HepG2 (cell line): Measurements from ENCODE around the gene SDR42E2. TPM values are rescaled to one million over a fixed set of nuclear protein-coding genes. Genes with fewer than 3 reads are reported as not detected.

Experiments
- ATF6 ChIP-seq: sonication (generic); formaldehyde crosslinking; conservative IDR thresholded peaks from 2 replicates; pipeline ENCODE4 v1.4.0; 2020; ENCODE audit warnings: missing genetic modification reagents
- CSRNP1 ChIP-seq: sonication (generic); formaldehyde crosslinking; IDR thresholded peaks from 2 replicates; pipeline ENCODE4 v1.8.1; 2023; ENCODE audit warnings: mild to moderate bottlenecking, missing genetic modification reagents
- DMTF1 ChIP-seq: sonication (generic); formaldehyde crosslinking; IDR thresholded peaks from 2 replicates; pipeline ENCODE4 v1.4.0; 2020; ENCODE audit warnings: mild to moderate bottlenecking, missing genetic modification reagents
- DZIP1 ChIP-seq: sonication (generic); formaldehyde crosslinking; IDR thresholded peaks from 2 replicates; pipeline ENCODE4 v1.5.0; 2020; ENCODE audit warnings: mild to moderate bottlenecking, missing genetic modification reagents
- FIP1L1 ChIP-seq: fragments of 200-400 bp; formaldehyde crosslinking; IDR thresholded peaks from 2 replicates; pipeline ENCODE4 v1.6.1; 2018; ENCODE audit warnings: low read depth, mild to moderate bottlenecking, low read length, moderate library complexity, borderline replicate concordance; ENCODE audit not compliant: insufficient read depth
- FLYWCH1 ChIP-seq: sonication (generic); formaldehyde crosslinking; IDR thresholded peaks from 2 replicates; pipeline ENCODE4 v1.8.1; 2023; ENCODE audit warnings: mild to moderate bottlenecking, missing genetic modification reagents
- FOXO4 ChIP-seq: sonication (generic); formaldehyde crosslinking; conservative IDR thresholded peaks from 2 replicates; pipeline ENCODE4 v1.8.1; 2023; ENCODE audit warnings: missing genetic modification reagents
- HOXD1 ChIP-seq: sonication (generic); formaldehyde crosslinking; IDR thresholded peaks from 2 replicates; pipeline ENCODE4 v1.5.0; 2020; ENCODE audit warnings: missing genetic modification reagents
- JARID2 ChIP-seq: sonication (generic); formaldehyde crosslinking; IDR thresholded peaks from 2 replicates; pipeline ENCODE4 v1.8.1; 2023; ENCODE audit warnings: missing genetic modification reagents, inconsistent platforms; ENCODE audit not compliant: insufficient replicate concordance
- MXD3 ChIP-seq: IDR thresholded peaks from 2 replicates; pipeline ENCODE4 v1.6.1; 2016; ENCODE audit warnings: mild to moderate bottlenecking, missing biosample characterization, missing genetic modification reagents
- PAF1 ChIP-seq: IDR thresholded peaks from 2 replicates; pipeline ENCODE4 v1.6.1; 2016; ENCODE audit warnings: missing genetic modification reagents, missing compliant biosample characterization
- RFX5 ChIP-seq: IDR thresholded peaks from 2 replicates; pipeline ENCODE4 v1.6.1; 2011; ENCODE audit warnings: low read depth, low read length, improper control_type of control experiment
- RXRB ChIP-seq: IDR thresholded peaks from 2 replicates; pipeline ENCODE4 v1.6.1; 2016; ENCODE audit warnings: borderline replicate concordance, missing genetic modification reagents, missing compliant biosample characterization
- SOX5 ChIP-seq: IDR thresholded peaks from 2 replicates; pipeline ENCODE4 v1.6.1; 2016; ENCODE audit warnings: borderline replicate concordance
- THYN1 ChIP-seq: sonication (generic); formaldehyde crosslinking; IDR thresholded peaks from 2 replicates; pipeline ENCODE4 v1.8.1; 2023; ENCODE audit warnings: low read depth, mild to moderate bottlenecking, moderate library complexity, missing genetic modification reagents, borderline replicate concordance
- ZFY ChIP-seq: sonication (generic); formaldehyde crosslinking; IDR thresholded peaks from 2 replicates; pipeline ENCODE4 v1.4.0; 2020; ENCODE audit warnings: missing genetic modification reagents
- ZSCAN30 ChIP-seq: sonication (generic); formaldehyde crosslinking; IDR thresholded peaks from 2 replicates; pipeline ENCODE4 v1.5.0; 2020; ENCODE audit warnings: mild to moderate bottlenecking, missing genetic modification reagents
- polyA plus RNA-seq, 8 experiments: library from polyadenylated mRNA; depleted of rRNA in 3 of 8; stranded (reverse) in 7 of 8; unstranded in 1 of 8; fragments of >200 nt; fragmentation: Illumina TruSeq in 4 of 8; extraction: Trizol in 4 of 8; gene quantifications; 2 replicates each; pipeline versions ENCODE4 v1.2.1 to v1.2.3, GENCODE V29; 2011 to 2016; ENCODE audit warnings: low read depth in 4 of 8, missing spikeins in 1 of 8, mixed read lengths in 1 of 8; ENCODE audit not compliant: insufficient read depth in 1 of 8
- total RNA-seq, 5 experiments: library from RNA; depleted of rRNA; stranded (reverse); fragments of >200 nt; fragmentation: Illumina TruSeq; extraction: Trizol; gene quantifications; 2 replicates each; pipeline ENCODE4 v1.2.3, GENCODE V29; 2016; ENCODE audit warnings: low read depth in 1 of 5

SDR42E2 gene
- total and polyA plus RNA-seq, 2 of the 13 experiments (the other 11 are each of a cell fraction or from before 2014, with no cell fraction given): 0.05 to 0.11 TPM

- TF ChIP-seq THYN1 (CRISPR knock-in tag): no peak
- no peak for TF ChIP-seq FLYWCH1 (CRISPR knock-in tag)
- 0 out of 2 replicates have a peak, but pooled peaks have one; percentile 16 for TF ChIP-seq SOX5
- TF ChIP-seq ATF6: no peak
- TF ChIP-seq RXRB (CRISPR knock-in tag): peak; percentile 78
- no peak for TF ChIP-seq FOXO4 (CRISPR knock-in tag)
- TF ChIP-seq JARID2: peak; percentile 91
- TF ChIP-seq ZFY (CRISPR knock-in tag): no peak
- TF ChIP-seq CSRNP1 (CRISPR knock-in tag): no peak
- no peak for TF ChIP-seq MXD3 (CRISPR knock-in tag)
- TF ChIP-seq RFX5: no peak
- no peak for TF ChIP-seq ZSCAN30 (CRISPR knock-in tag)
- TF ChIP-seq PAF1 (CRISPR knock-in tag): no peak
- 0 out of 2 replicates have a peak, but pooled peaks have one; percentile 10 for TF ChIP-seq HOXD1
- no peak for TF ChIP-seq DMTF1
- TF ChIP-seq FIP1L1: no peak
- no peak for TF ChIP-seq DZIP1 (CRISPR knock-in tag)
These were observed 26.5 kb downstream of the SDR42E2 start (continued) for GRCh38 chr16:22188595-22189442.
